ENCODE measurements around the gene SH3RF1. TPM values are rescaled to one million over a fixed set of nuclear protein-coding genes. Genes with fewer than 3 reads are reported as not detected.

The SH3RF1 gene
- total and polyA plus RNA-seq, 2 of the 13 experiments (the other 11 are each of a cell fraction or from before 2014, with no cell fraction given): 3.1 to 3.2 TPM

GRCh38 chr4:169070071-169070894, 200.5 kb downstream of the SH3RF1 start (continued):
- peak; percentile 77 for TF ChIP-seq PRDM15 (CRISPR knock-in tag; IDR thresholded peaks at IDR 0.05)
- TF ChIP-seq CEBPZ (IDR thresholded peaks at IDR 0.05; ENCODE audit: low read length): no peak
- TF ChIP-seq PRPF4 (IDR thresholded peaks at IDR 0.05; ENCODE audit: low read depth, low read length, poor library complexity, severe bottlenecking): no peak
- no peak for TF ChIP-seq ZMAT3 (CRISPR knock-in tag; conservative IDR thresholded peaks at IDR 0.05)
- TF ChIP-seq SP5 (CRISPR knock-in tag; IDR thresholded peaks at IDR 0.05; ENCODE audit: borderline replicate concordance, low read depth): peak; percentile 59; the same call in 1 of the 2 replicates
- TF ChIP-seq NAIF1 (CRISPR knock-in tag; IDR thresholded peaks at IDR 0.05; ENCODE audit: borderline replicate concordance): 0 out of 2 replicates have a peak, but pooled peaks have one; percentile 20
- TF ChIP-seq ZNF687 (CRISPR knock-in tag; IDR thresholded peaks at IDR 0.05): peak; percentile 70
- no peak for TF ChIP-seq CC2D1A (CRISPR knock-in tag; IDR thresholded peaks at IDR 0.05)
- TF ChIP-seq ATAD3A (CRISPR knock-in tag; IDR thresholded peaks at IDR 0.05): no peak
- no peak for TF ChIP-seq ERF (CRISPR knock-in tag; IDR thresholded peaks at IDR 0.05)
- peak; percentile 29; the same call in 1 of the 2 replicates for TF ChIP-seq ZFX (CRISPR knock-in tag; IDR thresholded peaks at IDR 0.05; ENCODE audit: low read depth)
- TF ChIP-seq ZNF441 (CRISPR knock-in tag; IDR thresholded peaks at IDR 0.05; ENCODE audit: borderline replicate concordance): peak; percentile 28; the same call in 1 of the 2 replicates
- TF ChIP-seq FOXM1 (CRISPR knock-in tag; IDR thresholded peaks at IDR 0.05): no peak
- TF ChIP-seq ZNF773 (CRISPR knock-in tag; IDR thresholded peaks at IDR 0.05; ENCODE audit: borderline replicate concordance): no peak
- no peak for TF ChIP-seq TBX2 (CRISPR knock-in tag; IDR thresholded peaks at IDR 0.05; ENCODE audit: borderline replicate concordance)
- peak; percentile 15; the same call in 1 of the 2 replicates for TF ChIP-seq SIN3A (IDR thresholded peaks at IDR 0.05; ENCODE audit: borderline replicate concordance, low read depth, low read length)
- TF ChIP-seq ZNF136 (CRISPR knock-in tag; IDR thresholded peaks at IDR 0.05; ENCODE audit: low read depth): 0 out of 2 replicates have a peak, but pooled peaks have one; percentile 40
- TF ChIP-seq KDM3A (CRISPR knock-in tag; IDR thresholded peaks at IDR 0.05; ENCODE audit: low read depth): no peak

Data from HepG2 (cell line).